Measurements from ENCODE around the gene OS9.

The OS9 gene

GRCh38 chr12:57765698-57766463, 71.9 kb downstream of the OS9 start:
- no peak overlapping the region; the same call in 1 of the 2 replicates for H3K4me3 ChIP-seq (ENCODE audit: low read length)
- TF ChIP-seq ZNF274 (IDR thresholded peaks at IDR 0.05; ENCODE audit: low read depth, low read length) = no peak

GRCh38 chr12:57766464-57767304, 72.8 kb downstream of the OS9 start, which contains the start of gene CYP27B1:
Gene CYP27B1 (minus strand): TSS chr12:57767078. CDS start chr12:57767041, 37 bp downstream.
- TF ChIP-seq ZNF274 (IDR thresholded peaks at IDR 0.05; ENCODE audit: low read depth, low read length) = no peak
- H3K4me3 ChIP-seq (ENCODE audit: low read length) = no peak within 1 kb of the TSS; the same call in 1 of the 2 replicates

- TF ChIP-seq ZNF274 (IDR thresholded peaks at IDR 0.05; ENCODE audit: low read depth, low read length) = no peak
- no peak overlapping the region for H3K4me3 ChIP-seq (ENCODE audit: low read length)
Measured at GRCh38 chr12:57767305-57767698, 73.4 kb downstream of the OS9 start.

GRCh38 chr12:57767876-57768275, 73.9 kb downstream of the OS9 start:
- no peak for TF ChIP-seq ZNF274 (IDR thresholded peaks at IDR 0.05; ENCODE audit: low read depth, low read length)

GRCh38 chr12:57769594-57769993, 75.7 kb downstream of the OS9 start:
- TF ChIP-seq ZNF274 (IDR thresholded peaks at IDR 0.05; ENCODE audit: low read depth, low read length) = no peak

More at GRCh38 chr12:57767876-57768275, 73.9 kb downstream of the OS9 start:
- H3K4me3 ChIP-seq (ENCODE audit: low read length) = no peak overlapping the region

GRCh38 chr12:57770734-57771133, 76.8 kb downstream of the OS9 start:
- H3K4me3 ChIP-seq (ENCODE audit: low read length) = no peak overlapping the region; the same call in 1 of the 2 replicates
- TF ChIP-seq ZNF274 (IDR thresholded peaks at IDR 0.05; ENCODE audit: low read depth, low read length) = no peak

More at GRCh38 chr12:57769594-57769993, 75.7 kb downstream of the OS9 start:
- H3K4me3 ChIP-seq (ENCODE audit: low read length) = no peak overlapping the region

Measured in GM08714 (cell line).